Breast epithelium (tissue), 4 donors: Measurements from ENCODE around the gene FAM20C. TPM values are rescaled to one million over a fixed set of nuclear protein-coding genes. Genes with fewer than 3 reads are reported as not detected.
"Not testable (repeated sequence)": the region's sequence is repeated elsewhere in the genome, so short reads cannot be mapped to it uniquely, and the experiment has no call there.

Experiments used
- DNase-seq, 2 donors: peaks; one replicate each; pipeline ENCODE4 v3.0.0-alpha.2; 2019; ENCODE audit warnings: low spot score in 2 of 2
- H3K27ac ChIP-seq, 2 donors: fragments of 200-600 bp; sonication (generic) in 1 of 2; one replicate each; pipeline ENCODE4 v1.5.1; 2016 to 2019; ENCODE audit warnings: mild to moderate bottlenecking in 1 of 2
- H3K27me3 ChIP-seq, 2 donors: fragments of 200-600 bp; sonication (generic) in 1 of 2; one replicate each; pipeline versions ENCODE4 v1.5.1 to v1.6.0; 2017 to 2019; ENCODE audit warnings: control low read depth in 1 of 2, mild to moderate bottlenecking in 1 of 2
- H3K36me3 ChIP-seq: fragments of 200-600 bp; one replicate; pipeline ENCODE4 v1.5.1; 2019
- H3K4me1 ChIP-seq, 2 donors: fragments of 200-600 bp; sonication (generic); one replicate each; pipeline ENCODE4 v1.5.1; 2016 to 2019; ENCODE audit warnings: control low read depth in 1 of 2
- H3K4me3 ChIP-seq, 3 donors: fragments of 200-600 bp; sonication (generic); 1 replicate in 2 of 3; 2 replicates in 1 of 3; pipeline ENCODE4 v1.5.1; 2016 to 2019; ENCODE audit warnings: mild to moderate bottlenecking in 3 of 3, moderate library complexity in 2 of 3
- H3K9me3 ChIP-seq, 2 donors: fragments of 200-600 bp; sonication (generic) in 1 of 2; one replicate each; pipeline ENCODE4 v1.5.1; 2016 to 2019; ENCODE audit warnings: control low read depth in 1 of 2
- CTCF ChIP-seq, 3 donors: fragments of 450-650 bp; IDR thresholded peaks; one replicate each; pipeline ENCODE4 v1.5.1; 2016 to 2017; ENCODE audit warnings: antibody characterized with exemption in 3 of 3, mild to moderate bottlenecking in 3 of 3, moderate library complexity in 3 of 3
- POLR2A ChIP-seq: fragments of 450-650 bp; IDR thresholded peaks from one replicate; pipeline ENCODE4 v1.6.1; 2016; ENCODE audit warnings: antibody characterized with exemption, mild to moderate bottlenecking, moderate library complexity
- POLR2AphosphoS5 ChIP-seq, 3 donors: sonication (generic); formaldehyde crosslinking; IDR thresholded peaks; one replicate each; pipeline ENCODE4 v1.6.1; 2017; ENCODE audit warnings: antibody characterized with exemption in 3 of 3
- intact Hi-C: fragments of 100-400 bp; cut with DNase I; formaldehyde crosslinking; loops from one replicate; pipeline ENCODE4 v1.15.1; 2023; ENCODE audit warnings: low total_unique reads
- total RNA-seq, 3 donors: library from RNA; depleted of rRNA; stranded (reverse); fragments of >200 nt; gene quantifications; one replicate each; pipeline ENCODE4 v1.1.0, GENCODE V29; 2016

FAM20C gene
- total RNA-seq, 3 donors from 2014 or later, result 30.7 to 73.7 (median 71.0) TPM

GRCh38 chr7:258476-259190 lies 66.3 kb downstream of the FAM20C start:
- DNase-seq, result no peak
- Histone ChIP-seq H3K36me3 (peaks cover 37% of the 10 kb centered on the region), H3K27me3 (no peaks in the 10 kb centered on the region), H3K4me3 (no peak overlapping the region), H3K4me1 (no peaks in the 10 kb centered on the region), H3K27ac (no peak overlapping the region), H3K9me3 (peaks cover 4 to 14% of the 10 kb centered on the region in 2 donors)
- intact Hi-C loops, result no loop called here
- TF ChIP-seq POLR2A (no peak), CTCF (IDR thresholded peaks at IDR 0.05) (no peak), POLR2AphosphoS5 (IDR thresholded peaks at IDR 0.05) (no peak)

DNA sequence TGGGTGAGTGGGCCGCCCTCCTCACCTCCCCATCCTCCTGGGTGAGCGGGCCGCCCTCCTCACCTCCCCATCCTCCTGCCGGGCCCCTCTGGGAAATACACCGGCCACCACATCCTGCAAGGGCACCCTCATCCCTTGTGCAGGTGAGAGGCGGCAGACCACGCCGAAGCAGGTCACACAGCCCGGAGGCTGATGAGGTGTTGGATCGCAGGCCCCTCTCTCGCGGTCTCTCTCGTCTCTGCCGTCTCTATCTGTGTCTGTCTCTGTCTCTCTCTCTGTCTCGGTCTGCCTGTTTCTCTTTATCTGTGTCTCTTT lies 66.8 kb downstream of the FAM20C start:
- peaks cover 37% of the 10 kb centered on the region for H3K36me3 ChIP-seq

DNA sequence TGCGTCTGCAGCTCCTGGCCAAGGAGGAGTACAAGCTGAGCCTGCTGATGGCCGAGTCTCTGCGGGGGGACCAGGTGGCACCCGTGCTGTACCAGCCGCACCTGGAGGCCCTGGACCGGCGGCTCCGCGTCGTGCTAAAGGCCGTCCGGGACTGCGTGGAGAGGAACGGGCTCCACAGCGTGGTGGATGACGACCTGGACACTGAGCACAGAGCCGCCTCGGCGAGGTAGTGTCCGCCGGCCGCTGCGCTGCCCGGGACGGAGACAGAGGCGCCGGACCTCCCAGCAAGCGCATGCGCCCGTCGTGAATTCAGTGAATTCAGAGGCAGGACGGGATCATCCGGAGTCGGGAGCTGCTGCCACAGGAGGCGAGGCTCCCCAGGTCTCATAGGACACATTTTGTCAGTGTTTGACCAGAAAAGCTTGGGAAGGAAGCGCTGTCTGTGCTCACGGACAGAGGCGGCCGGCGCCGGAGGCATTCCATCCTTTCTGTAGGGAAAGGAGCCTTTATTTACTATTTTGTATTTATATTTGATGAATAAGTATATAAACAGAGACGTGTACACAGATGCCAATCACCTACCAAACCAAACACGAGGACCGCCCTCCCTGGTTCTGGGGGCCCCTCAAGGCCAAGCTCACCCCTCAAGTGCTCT lies 67.5 kb downstream of the FAM20C start:
- intact Hi-C loops, result no loop called here
- TF ChIP-seq POLR2AphosphoS5 (IDR thresholded peaks at IDR 0.05) (no peak), POLR2A (no peak), CTCF (IDR thresholded peaks at IDR 0.05) (no peak)
- H3K27ac ChIP-seq, result no peak overlapping the region
- no peaks in the 10 kb centered on the region for H3K27me3 ChIP-seq
- DNase-seq, result no peak
- peaks cover 37% of the 10 kb centered on the region for H3K36me3 ChIP-seq
- H3K9me3 ChIP-seq, result peaks cover 4 to 14% of the 10 kb centered on the region in 2 donors
- H3K4me3 ChIP-seq, result no peak overlapping the region
- no peaks in the 10 kb centered on the region for H3K4me1 ChIP-seq

More for the DNA sequence above, 66.8 kb downstream of the FAM20C start:
- H3K9me3 ChIP-seq, result peaks cover 4 to 14% of the 10 kb centered on the region in 2 donors
- no peak for TF ChIP-seq POLR2AphosphoS5 (IDR thresholded peaks at IDR 0.05)
- no peak overlapping the region for H3K4me3 ChIP-seq
- DNase-seq, result no peak
- H3K27ac ChIP-seq, result no peak overlapping the region
- H3K4me1 ChIP-seq, result no peaks in the 10 kb centered on the region
- intact Hi-C loops, result no loop called here
- no peaks in the 10 kb centered on the region for H3K27me3 ChIP-seq

DNA sequence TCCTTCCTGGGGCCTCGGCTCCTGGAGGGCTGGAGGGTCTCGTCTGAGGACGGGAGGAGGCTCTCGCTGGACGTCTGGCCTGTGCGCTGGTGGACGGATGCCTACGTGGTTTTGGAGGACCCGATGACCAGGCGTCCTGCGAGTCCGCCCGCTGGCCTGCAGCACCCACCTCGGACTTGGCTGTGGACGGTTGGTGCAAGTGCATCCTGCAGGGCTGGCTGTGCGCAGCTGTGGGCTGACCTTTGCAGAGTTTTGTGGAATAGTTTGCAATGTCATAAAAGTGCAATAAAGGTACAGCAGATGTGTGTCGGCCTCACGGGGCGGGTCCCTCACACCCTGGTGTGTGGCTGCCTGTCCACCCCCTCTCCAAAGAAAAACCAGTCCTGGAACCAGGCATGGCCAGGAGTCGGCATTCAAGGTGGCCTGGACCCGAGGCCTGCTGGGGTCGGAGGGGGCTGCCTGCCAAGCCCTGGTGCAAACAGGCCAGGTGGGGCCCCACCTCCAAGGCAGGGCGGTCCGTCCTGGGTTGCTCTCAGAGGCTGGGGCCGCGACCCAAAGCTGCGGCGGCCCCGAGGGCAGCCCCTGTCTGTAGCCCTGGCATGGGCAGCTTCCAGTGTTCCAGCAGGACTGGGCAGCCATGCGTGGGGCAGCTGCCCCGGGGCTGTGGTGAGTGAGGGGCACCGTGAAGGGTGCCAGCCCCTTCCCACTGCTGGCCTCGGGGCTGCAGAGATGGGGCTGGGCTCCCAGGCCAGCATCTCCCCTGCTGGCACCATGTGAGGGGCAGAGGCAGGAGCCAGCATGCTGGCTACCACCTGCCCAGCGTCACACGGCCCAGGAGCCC lies 68.3 kb downstream of the FAM20C start:
- Histone ChIP-seq H3K27ac (no peak overlapping the region), H3K9me3 (peaks cover 4 to 14% of the 10 kb centered on the region in 2 donors), H3K4me3 (no peak overlapping the region), H3K4me1 (no peaks in the 10 kb centered on the region), H3K36me3 (peaks cover 33% of the 10 kb centered on the region), H3K27me3 (no peaks in the 10 kb centered on the region)
- no peak for DNase-seq
- intact Hi-C loops, result no loop called here
- TF ChIP-seq POLR2AphosphoS5 (IDR thresholded peaks at IDR 0.05) (peak in 1 of 3 donors; percentile 5), POLR2A (no peak)

- TF ChIP-seq POLR2A (no peak), POLR2AphosphoS5 (IDR thresholded peaks at IDR 0.05) (peak in 1 of 3 donors; percentile 6)
- H3K4me1 ChIP-seq, result no peaks in the 10 kb centered on the region
- DNase-seq, result no peak
- peaks cover 4 to 14% of the 10 kb centered on the region in 2 donors for H3K9me3 ChIP-seq
- intact Hi-C loops, result no loop called here
- H3K27ac ChIP-seq, result no peak overlapping the region
- peaks cover 30% of the 10 kb centered on the region for H3K36me3 ChIP-seq
- no peaks in the 10 kb centered on the region for H3K27me3 ChIP-seq
- no peak overlapping the region for H3K4me3 ChIP-seq
Measured at GRCh38 chr7:261341-262250, 69.2 kb downstream of the FAM20C start.

- DNase-seq, result no peak
- no peaks in the 10 kb centered on the region for H3K4me1 ChIP-seq
Measured at GRCh38 chr7:262251-262572, 69.8 kb downstream of the FAM20C start.

GRCh38 chr7:262631-263311 lies 70.4 kb downstream of the FAM20C start:
- H3K4me3 ChIP-seq, intact Hi-C loops, H3K27me3 ChIP-seq, H3K27ac ChIP-seq, H3K4me1 ChIP-seq, DNase-seq: not testable (repeated sequence)
- H3K36me3 ChIP-seq, result peaks cover 24% of the 10 kb centered on the region
- peaks cover 4 to 14% of the 10 kb centered on the region in 2 donors for H3K9me3 ChIP-seq

More at GRCh38 chr7:262251-262572, 69.8 kb downstream of the FAM20C start:
- peaks cover 4 to 14% of the 10 kb centered on the region in 2 donors for H3K9me3 ChIP-seq
- intact Hi-C loops, result no loop called here
- TF ChIP-seq POLR2AphosphoS5 (IDR thresholded peaks at IDR 0.05) (no peak), CTCF (IDR thresholded peaks at IDR 0.05) (no peak)
- no peak overlapping the region for H3K4me3 ChIP-seq
- H3K36me3 ChIP-seq, result peaks cover 25% of the 10 kb centered on the region
- H3K27me3 ChIP-seq, result no peaks in the 10 kb centered on the region
- H3K27ac ChIP-seq, result no peak overlapping the region
